Suppressor macrophage (primary cell): ENCODE results near the gene ACTR10.

ENCODE experiments used
- DNase-seq, 4 experiments: peaks; one replicate each; pipeline ENCODE4 v3.0.0-alpha.2; 2020 to 2022
- total RNA-seq, 17 experiments: gene quantifications; one replicate each; lab custom pipeline; 2026; ENCODE audit warnings: mixed read lengths in 6 of 17, inconsistent platforms in 3 of 17; lab: John Stamatoyannopoulos, UW

ACTR10 gene
- 45.5 to 74.6 (median 59.0) reads per million in 17 experiments for total RNA-seq

DNA sequence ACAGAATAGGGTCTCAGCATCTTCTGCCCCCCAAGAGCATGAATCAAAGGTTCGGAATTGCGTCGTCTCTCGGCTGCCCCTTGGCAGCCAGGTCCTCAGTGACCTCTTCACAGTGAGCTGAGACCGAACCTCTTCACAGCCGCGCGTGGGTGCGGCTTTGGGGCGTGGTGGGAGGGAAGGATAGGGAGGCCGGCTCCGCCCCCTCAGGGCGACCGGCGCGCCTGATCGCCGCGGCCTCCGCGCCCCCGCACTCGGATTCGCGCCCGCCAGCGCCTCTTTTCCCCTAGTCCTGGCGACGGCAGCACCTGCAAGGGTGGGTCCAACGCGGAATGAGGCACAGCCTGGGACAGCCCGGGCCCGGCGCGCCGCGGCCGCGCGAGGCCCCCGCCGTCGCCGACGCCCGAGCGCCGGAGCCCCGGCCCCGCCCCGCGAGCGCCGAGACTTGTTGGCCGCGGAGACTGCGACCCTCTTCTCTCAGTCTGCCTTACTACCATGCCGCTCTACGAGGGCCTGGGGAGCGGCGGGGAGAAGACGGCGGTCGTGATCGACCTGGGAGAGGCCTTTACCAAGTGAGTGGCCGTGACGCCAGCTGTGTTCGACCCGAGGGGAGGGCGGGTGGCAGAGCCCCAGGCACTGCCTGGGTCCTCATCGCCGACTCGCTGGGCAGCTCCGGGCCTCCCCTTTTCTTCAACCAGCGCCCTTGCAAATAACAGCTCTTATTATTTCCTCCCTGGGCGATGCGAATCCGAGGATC lies at the start of gene ACTR10:
Gene ACTR10 (plus strand): TSS at position 424 of the 754 bp plus-strand sequence. CDS start 69 bp downstream, at position 493.
- peak; percentile 87 to 95 (median 92) for DNase-seq

DNA sequence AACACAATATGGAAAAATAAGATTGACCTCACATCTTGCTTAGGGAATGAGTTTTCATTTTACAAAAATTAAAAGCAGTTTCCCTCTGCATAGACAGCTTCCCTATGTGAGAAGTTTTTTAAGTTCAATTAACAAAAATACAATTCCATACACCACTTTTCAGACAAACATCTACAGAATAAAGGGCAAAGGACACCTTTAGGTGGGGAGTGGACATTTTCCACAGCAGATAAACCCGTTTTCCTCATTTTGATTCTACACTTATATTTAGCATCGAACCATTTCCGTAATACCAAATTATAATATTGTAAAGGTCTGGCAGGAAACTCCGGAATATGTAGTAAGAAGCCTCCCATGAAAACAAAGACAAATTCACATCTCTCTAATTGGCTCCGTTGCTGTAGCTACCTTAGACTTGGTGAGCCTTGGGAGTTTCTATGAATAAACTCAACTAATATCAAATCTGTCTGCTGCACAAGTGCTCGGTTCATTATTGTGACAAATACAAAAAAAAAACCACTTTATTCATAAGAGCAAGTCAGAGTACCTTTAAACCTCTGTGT lies 49.6 kb upstream of the ACTR10 start:
- no peak for DNase-seq

DNA sequence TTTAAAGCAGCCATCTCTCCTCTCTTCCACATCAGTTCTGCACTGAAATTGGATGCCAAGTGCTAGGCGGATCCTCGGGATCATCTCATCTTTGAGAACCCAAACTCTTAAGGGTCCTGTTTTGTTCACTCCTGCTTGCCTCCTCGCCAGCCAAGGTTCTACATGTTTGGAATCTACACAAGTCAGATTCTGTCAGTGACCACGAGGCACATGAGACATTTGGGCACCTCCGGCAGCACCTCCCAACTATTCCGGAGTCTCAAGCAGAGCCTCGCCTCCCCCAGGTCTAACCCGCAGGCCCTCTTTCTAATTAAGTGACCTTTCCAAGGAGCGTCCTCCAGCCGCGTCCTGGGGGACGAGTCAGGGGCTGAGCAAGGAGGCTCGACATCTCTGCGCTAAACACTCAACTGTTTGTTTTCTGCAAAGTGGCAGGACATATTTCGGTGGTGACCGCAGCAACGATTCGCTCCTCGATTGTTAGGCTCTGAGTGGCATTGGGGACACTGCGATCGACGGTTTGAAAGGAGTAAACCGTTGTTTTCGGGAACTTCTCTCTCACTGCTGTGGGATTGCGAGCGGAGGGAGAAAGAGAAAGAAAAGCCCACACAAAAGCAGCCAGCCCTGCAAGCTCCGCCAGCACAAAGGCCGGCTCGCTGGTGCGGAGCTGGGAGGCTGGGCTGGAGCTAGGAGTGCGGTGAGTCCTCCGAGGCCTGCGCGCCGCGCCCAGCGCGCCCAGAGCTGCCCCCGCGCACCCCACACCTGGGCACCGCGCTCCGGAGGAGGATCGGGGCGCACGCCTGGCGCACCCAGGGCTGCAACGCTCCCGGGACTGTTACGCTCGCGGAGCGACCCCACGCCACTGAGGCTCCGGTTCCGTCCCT lies 48.6 kb upstream of the ACTR10 start:
- peak in 3 of 4 experiments; percentile 17 to 37 (median 29) for DNase-seq

DNA sequence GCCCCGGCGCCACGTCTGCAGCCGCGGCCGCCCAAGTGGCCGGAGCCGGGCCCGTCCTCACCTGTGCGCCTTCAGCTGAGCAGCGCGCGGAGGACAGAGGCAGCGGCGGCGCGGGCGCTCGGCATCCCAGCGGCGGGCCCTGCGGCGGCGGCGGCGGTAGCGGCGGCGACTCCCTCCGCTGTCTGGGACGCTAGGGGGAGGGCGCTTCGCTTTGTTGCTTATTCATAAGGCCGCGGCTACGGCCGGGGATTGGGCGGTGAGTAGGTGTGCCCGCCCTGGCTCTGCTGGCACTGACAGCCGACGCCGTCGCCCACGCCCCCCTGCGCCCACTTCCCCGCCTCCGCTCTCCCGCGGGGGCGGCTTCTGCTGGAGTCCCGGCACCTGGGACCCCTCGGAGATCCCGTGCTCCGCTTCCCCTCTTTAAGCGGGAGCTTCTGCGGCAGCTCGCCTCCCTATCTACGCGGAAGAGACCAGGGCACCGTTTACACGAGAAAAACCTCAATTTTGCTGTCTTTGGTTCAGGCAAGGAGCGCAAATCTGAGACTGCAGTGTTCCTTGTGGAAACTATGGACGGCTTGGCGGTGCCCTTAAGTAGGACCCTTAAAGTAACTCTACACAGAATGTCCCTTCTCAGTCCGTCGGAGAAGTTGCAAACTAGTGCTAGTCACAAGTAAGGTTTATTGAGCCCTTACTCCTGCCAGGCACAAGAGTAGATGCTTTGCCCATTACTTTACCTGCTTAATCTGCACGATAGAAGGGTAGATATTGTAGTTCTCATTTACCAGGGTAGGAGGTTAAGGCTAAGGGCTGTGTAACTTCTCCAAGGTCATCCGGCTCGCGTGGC lies 47.7 kb upstream of the ACTR10 start, which contains the start of gene ARMH4:
Gene ARMH4 (minus strand): TSS at position 200 of the 844 bp plus-strand sequence. CDS start 12,855 bp downstream, outside the sequence.
- peak; percentile 60 to 82 (median 69) for DNase-seq

DNA sequence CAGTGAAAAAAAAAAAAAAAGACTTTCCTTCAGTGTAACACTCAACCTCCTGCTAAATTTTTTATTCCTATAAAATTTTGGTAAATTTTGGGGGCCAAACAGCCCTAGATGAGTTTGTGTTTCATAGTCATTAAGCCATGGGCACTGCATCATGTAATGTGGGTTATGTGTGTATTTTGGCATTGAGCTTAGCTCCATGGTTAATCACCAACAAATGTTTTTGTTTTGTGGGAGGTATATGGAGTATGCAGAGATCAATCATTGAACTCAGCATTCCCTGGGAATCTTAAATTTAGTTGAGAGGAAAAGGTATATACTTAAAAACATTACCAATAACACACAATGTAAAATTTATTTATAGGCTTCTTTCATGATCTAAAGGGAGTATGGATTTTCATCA lies 39.4 kb upstream of the ACTR10 start:
- no peak for DNase-seq

DNA sequence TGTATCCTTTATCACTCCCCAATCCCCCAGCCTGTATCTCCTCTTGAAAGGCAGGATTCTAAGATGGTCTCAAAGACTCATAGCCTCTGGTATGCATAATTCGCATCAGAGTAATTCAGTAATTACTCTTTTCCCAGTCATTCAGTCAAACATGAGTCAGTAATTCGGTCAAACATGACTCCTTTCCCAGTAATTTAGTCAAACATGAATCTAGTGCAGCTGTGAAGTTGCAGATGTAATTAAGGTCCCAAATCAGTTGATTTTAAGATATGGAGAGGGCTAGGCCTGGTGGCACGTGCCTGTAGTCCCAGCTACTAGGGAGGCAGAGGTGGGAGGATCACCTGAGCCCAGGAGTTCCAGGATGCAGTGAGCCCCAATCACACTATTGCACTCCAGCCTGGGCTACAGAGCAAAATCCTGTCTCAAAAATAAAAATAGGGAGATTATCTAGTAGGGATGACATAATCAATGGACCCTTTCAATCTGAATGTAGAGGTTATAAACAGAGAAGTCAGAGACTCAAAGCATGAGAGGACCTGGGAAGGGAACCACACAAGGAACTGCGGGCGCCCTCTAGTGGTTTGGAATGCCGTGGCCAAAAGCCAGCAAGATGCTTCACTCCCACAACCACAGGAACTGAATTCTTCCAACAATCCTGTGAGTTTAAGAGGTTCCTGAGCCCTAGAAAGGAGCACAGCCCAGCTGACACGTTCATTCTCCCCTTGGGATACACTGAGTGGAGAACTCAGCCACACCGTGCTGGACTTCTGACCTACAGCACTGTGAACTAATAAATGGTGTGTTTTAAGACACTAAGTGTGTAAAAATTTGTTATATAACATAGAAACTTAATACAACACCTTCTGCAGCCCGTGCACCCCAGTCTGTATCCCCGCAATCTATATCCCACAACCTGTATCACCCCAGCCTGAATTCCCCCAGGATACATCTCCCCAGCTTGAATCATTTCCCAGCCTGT lies 33.7 kb upstream of the ACTR10 start:
- DNase-seq = peak; percentile 83 to 94 (median 90)

DNA sequence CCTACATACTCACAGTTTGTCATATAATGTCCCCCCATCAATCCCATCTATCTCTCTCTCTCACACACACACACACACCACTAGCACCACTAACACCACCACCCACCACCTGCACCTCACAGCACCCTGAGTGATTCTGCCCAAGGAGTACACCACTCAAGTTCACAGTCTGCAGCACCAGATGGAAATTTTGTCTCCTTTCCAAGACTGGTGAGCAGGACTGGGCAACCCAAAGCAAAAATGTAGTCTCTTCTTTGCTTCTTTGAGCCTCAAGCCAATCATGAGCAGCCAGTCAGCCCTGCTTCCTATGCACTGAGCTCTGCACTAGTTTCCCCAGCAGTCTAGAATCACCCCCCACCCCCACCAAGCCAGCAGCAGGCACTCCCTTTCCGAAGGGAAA lies 32.9 kb upstream of the ACTR10 start:
- DNase-seq = no peak

DNA sequence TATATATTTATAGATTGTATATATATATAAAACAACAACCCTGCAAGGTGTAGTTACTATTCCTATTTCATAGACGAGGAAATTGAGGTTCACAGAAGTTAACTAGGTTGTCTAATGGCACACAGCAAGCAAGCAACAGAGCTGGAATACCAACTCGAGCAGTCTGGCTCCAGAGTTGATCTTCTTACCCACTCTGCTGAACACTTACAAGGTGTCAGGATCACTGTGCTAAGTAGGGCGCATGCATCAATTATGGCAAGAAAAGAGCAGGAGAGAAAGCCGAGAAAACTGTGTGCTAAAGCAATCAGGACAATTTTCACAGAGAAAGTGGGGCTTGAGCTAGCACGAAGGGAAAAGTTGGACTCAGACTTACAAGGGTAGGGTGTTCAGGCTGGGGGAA lies 32.1 kb upstream of the ACTR10 start:
- no peak for DNase-seq

DNA sequence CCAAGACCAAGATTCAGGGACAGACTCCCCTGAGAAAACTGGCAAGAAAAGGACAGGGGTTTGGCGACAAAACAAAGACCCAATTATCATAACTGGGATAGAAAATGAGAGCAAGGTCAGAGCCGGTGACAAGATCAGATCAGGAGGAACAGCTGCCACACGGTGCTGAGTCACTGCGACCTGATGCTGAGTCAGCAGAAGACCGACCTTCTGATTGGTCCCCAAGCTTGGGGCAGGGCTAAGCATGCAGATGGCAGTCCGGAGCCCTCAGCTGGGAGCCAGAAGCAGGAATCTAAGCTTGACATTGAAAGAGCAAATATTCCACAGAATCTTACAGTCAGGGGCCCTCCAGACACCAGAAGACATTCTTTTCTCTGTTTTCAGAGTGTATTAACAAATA lies 28.9 kb upstream of the ACTR10 start:
- peak; percentile 77 to 88 (median 88) for DNase-seq

DNA sequence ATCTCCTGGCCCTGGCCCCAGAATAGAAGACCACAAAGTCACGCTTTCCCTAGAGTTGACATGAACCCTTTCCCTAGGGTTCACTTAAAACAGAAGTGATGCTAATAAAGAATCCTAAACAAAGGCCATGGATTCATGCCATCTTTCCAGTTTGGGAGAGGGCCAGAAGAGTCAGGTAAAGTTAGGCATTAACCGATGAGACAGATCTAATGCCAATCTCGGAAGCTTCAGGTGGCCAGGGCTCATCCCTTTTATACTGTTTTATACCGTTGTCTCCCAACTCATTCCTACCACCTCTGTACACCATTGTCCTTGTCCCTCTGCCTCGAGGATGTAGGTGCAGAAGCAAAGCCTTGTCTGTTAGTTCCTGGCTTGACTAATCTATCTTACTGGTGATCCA lies 22.8 kb upstream of the ACTR10 start:
- no peak for DNase-seq

DNA sequence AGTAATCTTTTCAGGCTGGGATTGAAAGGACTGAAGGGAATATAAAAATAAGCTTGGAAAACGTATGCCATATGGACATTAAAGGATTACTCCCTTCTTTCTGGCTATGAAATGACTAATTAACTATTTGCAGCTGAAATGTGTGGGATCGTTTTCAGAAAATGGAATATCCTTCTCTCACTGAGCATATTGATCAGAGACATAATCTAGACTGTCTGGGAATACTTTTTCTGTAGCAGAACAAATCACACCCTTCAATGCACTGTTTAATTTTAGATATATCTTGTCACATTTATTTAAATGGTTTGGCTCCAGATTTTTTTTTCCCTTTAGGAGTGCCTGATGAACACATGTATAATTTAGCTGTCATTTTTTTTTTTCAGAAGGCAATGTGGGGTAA lies 10.8 kb upstream of the ACTR10 start:
- no peak for DNase-seq

DNA sequence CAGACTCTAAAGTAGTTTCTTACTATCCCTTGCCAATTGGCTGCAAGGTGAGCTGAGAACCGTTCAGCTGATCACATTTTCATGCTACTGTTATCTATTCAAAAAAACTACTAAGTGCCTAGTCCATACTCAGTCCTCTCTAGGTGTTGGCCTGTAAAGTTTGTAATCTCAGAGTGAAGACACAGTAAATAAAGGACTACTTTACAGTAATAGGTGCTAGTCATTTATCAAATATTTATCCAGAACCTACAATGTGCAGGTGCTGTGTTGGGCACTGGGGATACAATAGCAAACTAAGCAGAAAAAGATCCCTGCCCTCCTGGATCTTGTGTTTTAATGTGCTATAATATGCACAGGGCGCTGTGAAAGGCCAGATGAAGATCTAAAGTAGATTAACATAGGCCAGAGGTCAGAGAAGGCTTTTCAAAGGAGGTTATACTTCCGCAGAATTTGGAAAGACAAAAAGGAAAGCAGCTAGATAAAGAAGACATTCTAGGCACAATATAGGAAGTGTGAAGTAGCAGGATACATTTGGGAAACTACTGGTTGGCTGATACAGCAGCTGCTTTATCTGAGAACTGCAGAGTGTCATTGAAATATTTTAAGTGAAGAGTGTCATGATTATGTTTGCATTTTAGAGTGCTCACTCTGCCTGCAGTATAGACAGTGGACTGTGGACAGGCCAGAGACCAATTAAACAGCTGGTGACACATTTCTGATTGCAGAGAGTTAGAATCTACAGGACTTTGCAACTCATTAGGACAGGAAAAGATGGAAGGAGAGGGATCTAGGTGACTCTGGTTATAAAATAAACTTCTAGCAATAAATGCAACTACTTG lies 8.0 kb upstream of the ACTR10 start:
- no peak for DNase-seq

DNA sequence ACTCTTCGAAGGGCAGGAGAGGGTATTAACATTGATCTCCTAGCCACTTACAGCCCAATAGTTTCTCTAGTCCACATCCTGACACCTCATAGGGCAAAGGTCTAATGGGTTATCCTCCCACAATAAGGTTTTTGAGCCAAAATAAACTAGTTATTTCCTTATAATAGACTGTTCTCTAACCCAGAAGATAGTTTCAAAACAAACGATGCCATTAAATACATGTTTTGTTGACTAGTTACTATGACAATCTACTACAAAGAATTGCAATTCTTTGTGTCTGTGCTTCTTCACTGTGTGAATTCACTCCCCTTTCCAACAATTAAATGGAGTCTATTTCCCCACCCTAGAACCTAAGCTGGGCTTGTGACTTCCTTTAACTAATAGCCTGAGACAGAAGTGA lies 6.4 kb upstream of the ACTR10 start:
- peak in 1 of 4 experiments; percentile 8 for DNase-seq

DNA sequence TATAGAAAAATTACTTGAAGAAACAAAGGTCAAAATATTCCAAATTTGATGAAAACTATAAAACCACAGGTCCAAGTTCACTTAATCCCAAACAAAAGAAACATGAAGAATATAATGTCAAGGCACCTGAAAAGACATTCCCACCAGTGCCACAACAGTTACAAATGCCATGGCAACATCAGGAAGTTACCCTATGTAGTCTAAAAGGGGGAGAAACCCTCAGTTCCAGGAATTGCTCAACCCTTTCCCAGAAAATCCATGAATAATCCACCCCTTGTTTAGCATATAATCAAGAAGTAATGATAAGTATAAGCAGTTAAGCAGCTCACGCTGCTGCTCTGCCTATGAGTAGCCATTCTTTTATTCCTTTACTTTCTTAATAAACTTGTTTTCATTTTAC lies 3.8 kb upstream of the ACTR10 start:
- DNase-seq = no peak

DNA sequence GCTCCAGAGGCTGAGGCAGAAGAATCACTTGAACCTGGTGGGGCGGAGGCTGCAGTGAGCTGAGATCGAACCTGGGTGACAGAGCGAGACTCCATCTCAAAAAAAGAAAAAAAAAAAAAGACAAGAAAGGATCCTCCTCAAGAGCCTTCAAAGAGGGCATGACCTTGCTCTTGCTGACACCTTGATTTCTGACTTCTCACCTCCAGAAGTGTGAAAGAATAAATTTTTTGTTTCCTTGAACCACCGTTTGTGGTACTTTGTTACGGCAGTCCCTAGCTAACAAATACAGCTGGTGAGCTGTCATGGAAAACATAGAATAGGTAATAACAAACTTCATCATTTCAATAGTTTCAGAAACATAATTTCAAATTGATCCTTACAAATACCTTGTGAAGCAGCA lies 1.9 kb upstream of the ACTR10 start:
- no peak for DNase-seq

DNA sequence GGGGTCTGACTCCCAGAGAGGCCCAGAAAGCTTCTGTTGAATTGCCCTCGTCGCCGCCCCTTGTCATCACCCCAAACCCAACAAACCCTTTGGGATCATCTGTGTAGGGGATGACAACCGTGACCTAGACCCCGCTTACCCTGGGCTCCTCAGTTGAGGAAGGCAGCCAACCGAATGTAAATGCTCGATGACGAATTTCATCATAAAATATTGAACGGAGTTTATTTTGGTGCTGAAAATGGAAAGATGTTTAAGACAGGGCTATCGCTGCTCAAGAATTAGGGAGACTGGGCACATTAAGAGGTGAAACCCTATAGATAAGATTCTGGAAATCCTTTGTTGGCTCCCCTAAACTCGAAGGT lies 512 bp downstream of the ACTR10 start:
- DNase-seq = no peak

DNA sequence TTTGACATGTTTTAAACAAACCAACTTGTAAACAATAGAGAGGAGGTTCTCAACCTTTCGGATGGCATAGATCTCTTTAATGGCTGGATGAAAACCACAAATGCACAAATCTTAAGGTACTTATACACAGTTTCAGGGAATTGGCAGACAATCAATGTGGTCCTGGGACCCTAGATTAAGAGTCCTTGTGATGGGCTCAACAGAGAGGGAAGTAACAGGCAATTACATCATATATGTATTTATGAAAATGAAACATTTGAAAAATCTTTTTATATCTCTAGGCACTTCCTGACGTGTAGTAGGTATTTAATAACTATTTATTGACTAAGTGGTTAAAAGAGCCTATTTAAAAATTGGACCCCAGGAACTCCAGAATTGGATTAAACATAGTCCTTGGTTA lies 897 bp downstream of the ACTR10 start:
- peak; percentile 3 to 27 (median 16) for DNase-seq

DNA sequence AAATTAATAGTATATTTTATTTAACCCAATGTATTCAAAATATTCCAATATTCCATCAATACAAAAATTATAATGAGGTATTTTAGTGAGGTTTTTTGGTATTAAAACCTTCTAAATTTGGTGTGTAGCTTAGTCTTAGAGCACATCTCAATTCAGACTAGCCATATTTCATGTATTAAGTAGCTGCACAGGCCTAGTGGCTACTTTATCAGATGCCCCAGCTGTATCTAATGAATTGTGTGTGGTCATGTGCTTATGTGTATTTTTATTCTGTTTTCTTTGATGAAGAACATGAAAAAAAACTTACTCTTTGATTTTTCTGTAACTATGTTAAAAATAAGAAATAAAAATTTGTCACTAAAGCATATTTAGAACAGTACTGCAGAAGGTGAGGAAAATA lies 13.2 kb downstream of the ACTR10 start:
- no peak for DNase-seq

DNA sequence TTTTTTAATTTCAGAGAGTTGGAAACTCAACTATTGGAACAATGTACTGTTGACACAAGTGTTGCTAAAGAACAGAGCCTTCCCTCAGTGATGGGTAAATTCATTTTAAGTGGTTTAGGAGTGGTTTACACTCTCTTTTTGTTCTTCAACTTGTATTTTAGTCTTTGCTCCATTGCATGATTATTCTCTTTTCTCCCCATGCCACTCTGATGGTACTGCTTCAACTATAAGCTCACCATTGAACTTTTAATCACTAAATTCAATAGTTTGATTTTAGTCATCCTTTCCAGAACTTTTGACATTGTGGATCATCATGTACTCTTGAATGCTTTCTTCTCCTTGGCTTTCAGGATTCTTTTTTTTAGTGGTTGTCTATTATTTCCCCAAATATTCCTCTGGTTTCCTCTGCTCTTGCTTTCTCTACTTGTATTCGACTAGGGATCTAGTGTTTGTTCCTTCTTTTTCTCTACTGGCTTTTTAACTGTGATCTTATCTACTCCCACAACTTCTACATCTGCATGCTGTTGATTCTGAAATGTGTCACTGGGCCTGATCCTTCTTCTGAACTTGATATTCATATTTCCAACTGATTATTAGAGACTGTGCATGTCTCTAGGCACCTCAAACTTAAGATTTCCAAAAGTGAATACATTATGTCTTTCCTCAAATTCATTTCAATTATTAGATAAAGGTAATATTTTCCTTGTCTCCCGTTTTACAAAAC lies 15.4 kb downstream of the ACTR10 start:
- DNase-seq = no peak
